Measurements from ENCODE around the gene PRSS21.
A peak's percentile ranks its signal among the peaks of the same experiment; 100 is the strongest.

Gene PRSS21

DNA sequence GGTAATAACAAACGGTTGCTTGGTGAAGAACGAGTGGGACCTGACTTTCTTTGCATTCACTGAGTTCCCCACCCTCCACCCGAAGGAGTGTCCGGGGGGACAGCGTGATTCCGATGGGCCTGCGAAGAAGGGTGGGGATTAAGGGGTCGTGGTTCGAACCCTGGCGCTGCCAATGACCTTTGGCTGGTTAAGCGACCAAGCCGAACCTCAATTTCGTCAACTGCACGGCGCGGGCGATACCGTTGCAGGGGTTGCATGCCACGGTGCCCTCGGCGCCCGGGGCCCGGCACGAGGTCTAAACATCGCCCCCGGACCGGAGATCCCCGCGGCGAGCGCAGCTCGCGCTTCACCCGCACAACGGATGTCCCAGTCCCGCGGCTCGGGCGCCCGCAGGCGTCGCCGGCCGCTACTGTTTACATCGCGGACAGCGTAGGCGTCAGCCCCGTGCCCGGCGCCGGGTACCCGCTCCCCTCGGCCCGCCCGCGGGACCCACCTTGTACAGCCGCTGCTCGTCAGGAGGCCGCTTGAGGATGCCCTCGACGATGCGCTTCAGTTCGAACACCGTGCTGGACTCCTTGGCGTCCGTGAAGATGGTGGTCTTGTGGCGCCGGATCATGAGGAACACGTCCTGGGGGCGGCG lies 40.4 kb upstream of the PRSS21 start:
- H3K4me3 ChIP-seq (ENCODE audit: low read depth, low read length): peak overlapping the region; percentile 86
- in situ Hi-C loops (cut with HindIII; ENCODE audit: low sequenced_read_pairs): loop anchor here (10.0 kb wide), 1 partner anchor 138 kb away; the partner anchor contains the start of gene FLYWCH1
- no peak for DNase-seq (ENCODE audit: low read depth)
- TF ChIP-seq, protein P1, sequence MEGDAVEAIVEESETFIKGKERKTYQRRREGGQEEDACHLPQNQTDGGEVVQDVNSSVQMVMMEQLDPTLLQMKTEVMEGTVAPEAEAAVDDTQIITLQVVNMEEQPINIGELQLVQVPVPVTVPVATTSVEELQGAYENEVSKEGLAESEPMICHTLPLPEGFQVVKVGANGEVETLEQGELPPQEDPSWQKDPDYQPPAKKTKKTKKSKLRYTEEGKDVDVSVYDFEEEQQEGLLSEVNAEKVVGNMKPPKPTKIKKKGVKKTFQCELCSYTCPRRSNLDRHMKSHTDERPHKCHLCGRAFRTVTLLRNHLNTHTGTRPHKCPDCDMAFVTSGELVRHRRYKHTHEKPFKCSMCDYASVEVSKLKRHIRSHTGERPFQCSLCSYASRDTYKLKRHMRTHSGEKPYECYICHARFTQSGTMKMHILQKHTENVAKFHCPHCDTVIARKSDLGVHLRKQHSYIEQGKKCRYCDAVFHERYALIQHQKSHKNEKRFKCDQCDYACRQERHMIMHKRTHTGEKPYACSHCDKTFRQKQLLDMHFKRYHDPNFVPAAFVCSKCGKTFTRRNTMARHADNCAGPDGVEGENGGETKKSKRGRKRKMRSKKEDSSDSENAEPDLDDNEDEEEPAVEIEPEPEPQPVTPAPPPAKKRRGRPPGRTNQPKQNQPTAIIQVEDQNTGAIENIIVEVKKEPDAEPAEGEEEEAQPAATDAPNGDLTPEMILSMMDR (IDR thresholded peaks at IDR 0.05; ENCODE audit: low read depth, low read length, missing control alignments): no peak

DNA sequence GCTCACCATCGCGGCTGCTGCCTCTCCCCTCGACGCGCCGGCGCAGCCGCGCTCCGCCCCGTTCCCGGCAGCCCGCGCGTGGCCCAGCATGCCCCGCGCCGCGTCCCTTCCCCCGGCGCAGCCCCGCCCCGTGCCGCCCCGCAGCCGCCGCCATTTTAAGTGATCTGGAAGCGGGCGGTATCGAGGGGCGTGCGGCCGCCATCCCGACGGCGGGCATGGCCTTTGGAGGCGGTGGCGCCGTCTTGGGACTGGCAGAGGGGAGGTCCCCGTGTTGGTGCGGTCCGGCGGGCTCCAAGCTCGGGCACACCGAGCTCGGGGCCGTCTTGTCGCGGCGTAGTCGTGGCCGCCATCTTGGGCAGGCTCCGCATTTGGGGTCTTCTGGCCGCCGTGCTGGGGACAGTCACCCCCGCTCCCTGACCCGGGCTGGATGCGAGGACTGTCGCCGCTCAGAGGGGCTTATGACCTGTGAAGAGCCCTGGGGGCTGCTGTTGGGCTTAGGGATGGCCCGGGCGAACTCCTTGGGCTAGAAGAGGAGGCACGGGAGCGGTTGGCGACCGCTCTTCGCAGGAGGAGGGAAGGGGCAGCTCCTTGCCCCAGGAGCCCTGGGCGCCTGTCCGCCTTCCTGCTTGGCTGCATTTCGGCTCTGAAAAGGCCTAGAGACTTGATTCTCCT lies 39.7 kb upstream of the PRSS21 start, which contains the start of gene ELOB:
Gene ELOB (minus strand): TSS at position 50 of the 672 bp plus-strand sequence. CDS start 41 bp downstream, at position 9.
- in situ Hi-C loops (cut with HindIII; ENCODE audit: low sequenced_read_pairs): loop anchor here (10.0 kb wide), 1 partner anchor 137 kb away; the partner anchor contains the start of gene FLYWCH1
- DNase-seq (ENCODE audit: low read depth): peak; percentile 37
- peak within 1 kb of the TSS; percentile 88 for H3K4me3 ChIP-seq (ENCODE audit: low read depth, low read length)
- TF ChIP-seq, protein P1 (IDR thresholded peaks at IDR 0.05; ENCODE audit: low read depth, low read length, missing control alignments): no peak

DNA sequence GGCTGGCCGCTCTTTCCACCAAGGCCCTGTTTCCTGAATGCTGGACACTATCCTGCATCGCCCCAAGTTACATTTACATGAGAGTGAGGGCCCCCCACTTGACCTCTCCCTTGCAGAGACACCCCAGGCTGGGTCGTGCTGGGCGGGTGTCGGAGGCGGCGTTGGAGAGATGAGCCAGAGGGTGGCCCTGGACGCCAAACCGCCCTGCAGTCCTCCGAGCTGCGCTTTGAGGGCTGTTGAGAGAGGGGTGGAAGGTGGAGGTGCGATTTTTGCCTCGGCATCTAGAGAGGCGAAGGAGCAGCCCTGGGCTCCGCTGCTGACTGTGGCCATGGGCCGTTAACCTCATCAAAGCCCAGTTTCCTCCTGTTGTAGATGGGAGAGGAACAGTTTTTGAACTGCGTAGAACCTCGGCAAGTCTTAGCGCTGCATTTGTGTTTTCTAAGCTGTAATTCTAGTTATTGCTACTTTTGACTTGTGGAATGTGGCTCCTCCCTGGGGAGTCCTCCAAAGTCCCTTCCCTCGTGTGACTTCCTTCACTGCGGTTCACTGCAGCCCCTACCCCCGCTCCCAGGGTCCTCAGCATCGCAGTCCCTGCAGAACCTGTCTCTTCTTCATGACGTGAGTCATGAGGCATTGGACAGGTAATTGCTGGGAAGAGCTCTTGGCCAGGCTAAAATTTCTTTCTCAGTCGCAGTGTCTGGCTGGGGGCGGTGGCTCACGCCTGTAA lies 39.0 kb upstream of the PRSS21 start:
- TF ChIP-seq, protein P1 (IDR thresholded peaks at IDR 0.05; ENCODE audit: low read depth, low read length, missing control alignments): no peak
- H3K4me3 ChIP-seq (ENCODE audit: low read depth, low read length): peak overlapping the region; percentile 88
- in situ Hi-C loops (cut with HindIII; ENCODE audit: low sequenced_read_pairs): loop anchor here (10.0 kb wide), 1 partner anchor 137 kb away; the partner anchor contains the start of gene FLYWCH1
- no peak for DNase-seq (ENCODE audit: low read depth)

DNA sequence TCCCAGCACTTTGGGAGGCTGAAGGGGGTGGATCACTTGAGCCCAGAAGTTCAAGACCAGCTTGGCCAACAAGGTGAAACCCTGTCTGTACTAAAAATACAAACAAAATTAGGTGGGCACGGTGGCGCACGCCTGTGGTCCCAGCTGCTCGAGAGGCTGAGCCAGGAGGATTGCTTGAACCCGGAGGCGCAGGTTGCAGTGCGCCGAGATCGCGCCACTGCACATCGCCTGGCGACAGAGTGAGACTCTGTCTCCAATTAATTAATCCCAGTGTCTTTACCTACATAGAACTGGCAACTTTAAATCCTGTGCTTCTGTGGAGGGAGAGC lies 38.4 kb upstream of the PRSS21 start:
- DNase-seq (ENCODE audit: low read depth): no peak
- peak overlapping the region; percentile 88 for H3K4me3 ChIP-seq (ENCODE audit: low read depth, low read length)
- TF ChIP-seq, protein P1 (IDR thresholded peaks at IDR 0.05; ENCODE audit: low read depth, low read length, missing control alignments): no peak
- in situ Hi-C loops (cut with HindIII; ENCODE audit: low sequenced_read_pairs): loop anchor here (10.0 kb wide), 1 partner anchor 136 kb away; the partner anchor contains the start of gene FLYWCH1

DNA sequence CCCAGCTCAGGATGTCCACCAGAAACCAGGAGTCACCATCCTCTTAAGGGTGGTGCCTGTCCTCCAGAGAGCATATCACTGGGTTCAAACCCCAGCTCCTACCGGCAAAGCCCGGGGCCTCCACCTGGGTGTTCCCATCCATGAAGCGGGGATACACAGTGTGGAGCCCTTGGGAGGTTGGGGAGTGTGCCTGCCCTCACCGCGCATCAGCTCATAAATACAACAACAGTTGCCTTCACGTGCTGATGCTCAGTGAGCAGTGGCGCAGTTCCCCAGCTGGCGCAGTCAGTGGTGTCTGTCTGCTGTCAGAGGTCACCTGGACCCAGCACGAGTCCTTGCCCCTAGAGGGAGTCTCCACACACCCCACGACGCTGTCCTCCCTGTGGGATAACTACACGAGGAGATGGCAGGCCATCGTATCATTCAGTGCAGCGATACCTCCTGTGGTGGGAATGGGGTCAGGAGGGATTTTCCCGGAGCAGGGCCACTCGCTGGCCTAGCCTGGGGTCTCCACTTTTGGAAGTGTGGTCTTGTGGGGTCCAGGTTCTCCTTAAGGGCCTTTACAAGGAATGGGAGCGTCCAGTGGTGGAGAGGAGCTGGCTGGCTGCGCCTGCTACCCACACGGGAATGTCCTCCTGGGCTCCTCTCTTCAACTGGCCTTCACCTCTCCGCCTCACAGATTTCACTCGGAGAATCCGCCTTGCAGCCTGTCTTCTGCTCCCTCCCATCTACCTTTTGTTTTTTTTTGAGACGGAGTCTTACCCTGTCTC lies 37.7 kb upstream of the PRSS21 start:
- H3K4me3 ChIP-seq (ENCODE audit: low read depth, low read length): no peak overlapping the region
- in situ Hi-C loops (cut with HindIII; ENCODE audit: low sequenced_read_pairs): loop anchor here (10.0 kb wide), 1 partner anchor 135 kb away; the partner anchor contains the start of gene FLYWCH1
- TF ChIP-seq, protein P1 (IDR thresholded peaks at IDR 0.05; ENCODE audit: low read depth, low read length, missing control alignments): no peak
- DNase-seq (ENCODE audit: low read depth): no peak
